ENCODE results near the gene GUCY1A1.
"Not testable (repeated sequence)": the region's sequence is repeated elsewhere in the genome, so short reads cannot be mapped to it uniquely, and the experiment has no call there.

Gene GUCY1A1

GRCh38 chr4:155638195-155638965 is 28.3 kb upstream of the GUCY1A1 start:
- Histone ChIP-seq H3K27ac (ENCODE audit: low read depth in 2 of 2, low read length in 2 of 2) (no peak overlapping the region), H3K9me3 (ENCODE audit: control insufficient read depth in 2 of 2, low read length in 2 of 2) (no peaks in the 10 kb centered on the region), H3K4me3 (ENCODE audit: low read length in 2 of 2) (no peak overlapping the region), H3K4me1 (ENCODE audit: control insufficient read depth in 2 of 2, insufficient read depth in 2 of 2, low read length in 2 of 2) (no peaks in the 10 kb centered on the region), H3K36me3 (ENCODE audit: control insufficient read depth in 2 of 2, insufficient read depth in 2 of 2, low read length in 2 of 2) (no peaks in the 10 kb centered on the region), H3K9ac (ENCODE audit: low read depth in 1 of 2, low read length in 2 of 2) (no peak overlapping the region), H3K27me3 (ENCODE audit: control insufficient read depth in 2 of 2, insufficient read depth in 2 of 2, low read length in 2 of 2) (no peaks in the 10 kb centered on the region)

DNA sequence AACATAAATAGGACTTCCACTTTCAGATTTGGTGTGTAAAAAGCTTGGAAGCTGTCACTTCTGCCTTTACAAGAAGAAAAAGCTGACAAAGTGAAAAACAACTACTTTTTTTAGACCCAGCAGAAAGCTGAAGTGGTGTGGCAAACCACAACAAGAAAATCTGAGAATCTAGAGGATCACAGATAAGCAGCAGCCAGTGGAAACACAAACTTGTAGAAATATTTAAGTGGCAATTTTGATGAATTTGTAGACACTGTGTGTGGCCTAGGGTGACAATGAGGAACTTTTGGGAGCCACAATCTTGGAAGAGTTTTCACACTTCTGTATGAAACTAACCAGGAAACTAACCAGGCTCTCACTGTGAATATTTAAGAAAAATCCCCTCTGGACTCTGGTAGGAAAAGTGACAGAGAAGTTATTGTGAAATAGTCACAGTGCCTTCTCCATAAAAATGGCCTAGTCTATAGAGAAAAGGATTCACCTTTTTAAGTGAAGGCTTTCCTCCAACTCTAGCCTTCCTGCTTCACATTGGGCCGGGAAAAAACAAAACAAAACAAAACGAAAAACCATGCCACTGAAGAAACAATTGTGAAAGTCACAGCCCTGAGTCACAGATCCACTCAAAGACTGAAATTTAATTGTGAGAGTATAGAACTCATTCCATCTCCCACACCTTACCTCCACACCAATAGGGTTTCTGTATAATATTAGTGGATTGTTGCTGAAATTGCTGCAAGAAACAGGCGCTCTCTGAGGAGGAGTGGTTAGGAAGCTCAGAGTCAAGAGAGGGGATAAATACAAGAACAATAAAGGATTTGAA is 26.7 kb upstream of the GUCY1A1 start:
- H3K27ac ChIP-seq (ENCODE audit: low read depth in 2 of 2, low read length in 2 of 2): no peak overlapping the region

DNA sequence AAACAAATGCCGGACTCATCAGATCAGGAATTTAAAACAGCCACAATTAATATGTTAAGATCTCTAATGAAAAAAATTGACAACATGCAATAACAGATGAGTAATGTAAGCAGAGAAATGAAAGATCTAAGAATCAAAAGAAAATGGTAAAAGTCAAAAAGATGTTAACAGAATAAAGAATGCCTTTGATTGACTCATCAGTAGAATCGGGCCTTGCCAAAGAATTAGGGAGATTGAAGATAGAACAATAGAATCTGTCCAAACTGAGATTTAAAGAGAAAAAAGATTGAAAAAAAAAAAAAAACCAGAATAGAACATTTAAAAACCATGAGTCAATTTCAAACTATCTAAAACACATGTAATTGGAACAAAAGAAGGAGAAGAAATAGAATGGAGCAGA is 25.9 kb upstream of the GUCY1A1 start:
- no peak overlapping the region for H3K9ac ChIP-seq (ENCODE audit: low read depth in 1 of 2, low read length in 2 of 2)
- H3K36me3 ChIP-seq (ENCODE audit: control insufficient read depth in 2 of 2, insufficient read depth in 2 of 2, low read length in 2 of 2): no peaks in the 10 kb centered on the region
- H3K27ac ChIP-seq (ENCODE audit: low read depth in 2 of 2, low read length in 2 of 2): no peak overlapping the region
- no peak overlapping the region for H3K4me3 ChIP-seq (ENCODE audit: low read length in 2 of 2)
- no peaks in the 10 kb centered on the region for H3K9me3 ChIP-seq (ENCODE audit: control insufficient read depth in 2 of 2, low read length in 2 of 2)
- no peaks in the 10 kb centered on the region for H3K4me1 ChIP-seq (ENCODE audit: control insufficient read depth in 2 of 2, insufficient read depth in 2 of 2, low read length in 2 of 2)
- no peaks in the 10 kb centered on the region for H3K27me3 ChIP-seq (ENCODE audit: control insufficient read depth in 2 of 2, insufficient read depth in 2 of 2, low read length in 2 of 2)

More for the DNA sequence above, 26.7 kb upstream of the GUCY1A1 start:
- no peaks in the 10 kb centered on the region for H3K36me3 ChIP-seq (ENCODE audit: control insufficient read depth in 2 of 2, insufficient read depth in 2 of 2, low read length in 2 of 2)
- H3K4me1 ChIP-seq (ENCODE audit: control insufficient read depth in 2 of 2, insufficient read depth in 2 of 2, low read length in 2 of 2): no peaks in the 10 kb centered on the region
- no peaks in the 10 kb centered on the region for H3K27me3 ChIP-seq (ENCODE audit: control insufficient read depth in 2 of 2, insufficient read depth in 2 of 2, low read length in 2 of 2)
- no peaks in the 10 kb centered on the region for H3K9me3 ChIP-seq (ENCODE audit: control insufficient read depth in 2 of 2, low read length in 2 of 2)
- H3K9ac ChIP-seq (ENCODE audit: low read depth in 1 of 2, low read length in 2 of 2): no peak overlapping the region
- H3K4me3 ChIP-seq (ENCODE audit: low read length in 2 of 2): no peak overlapping the region

DNA sequence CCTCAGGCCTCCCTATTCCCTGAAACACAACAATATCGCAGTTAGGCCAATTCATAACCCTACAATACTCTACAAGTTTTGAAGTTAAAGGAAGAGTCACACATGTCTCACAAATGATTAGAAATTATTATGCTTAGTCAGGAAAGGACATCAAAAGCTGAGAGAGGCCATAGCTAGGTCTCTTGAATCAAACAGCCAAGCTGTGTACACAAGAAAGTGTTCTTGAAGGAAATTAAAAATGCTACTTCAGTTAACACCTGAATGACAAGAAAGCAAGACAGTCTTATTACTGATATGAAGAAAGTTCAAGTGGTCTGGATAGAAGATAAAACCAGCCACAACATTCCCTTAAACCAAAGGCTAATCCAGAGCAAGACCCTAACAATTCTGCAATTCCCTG is 23.6 kb upstream of the GUCY1A1 start:
- no peaks in the 10 kb centered on the region for H3K9me3 ChIP-seq (ENCODE audit: control insufficient read depth in 2 of 2, low read length in 2 of 2)
- H3K36me3 ChIP-seq (ENCODE audit: control insufficient read depth in 2 of 2, insufficient read depth in 2 of 2, low read length in 2 of 2): no peaks in the 10 kb centered on the region
- H3K27ac ChIP-seq (ENCODE audit: low read depth in 2 of 2, low read length in 2 of 2): no peak overlapping the region
- H3K4me3 ChIP-seq (ENCODE audit: low read length in 2 of 2): no peak overlapping the region
- H3K27me3 ChIP-seq (ENCODE audit: control insufficient read depth in 2 of 2, insufficient read depth in 2 of 2, low read length in 2 of 2): no peaks in the 10 kb centered on the region
- H3K9ac ChIP-seq (ENCODE audit: low read depth in 1 of 2, low read length in 2 of 2): no peak overlapping the region
- no peaks in the 10 kb centered on the region for H3K4me1 ChIP-seq (ENCODE audit: control insufficient read depth in 2 of 2, insufficient read depth in 2 of 2, low read length in 2 of 2)

DNA sequence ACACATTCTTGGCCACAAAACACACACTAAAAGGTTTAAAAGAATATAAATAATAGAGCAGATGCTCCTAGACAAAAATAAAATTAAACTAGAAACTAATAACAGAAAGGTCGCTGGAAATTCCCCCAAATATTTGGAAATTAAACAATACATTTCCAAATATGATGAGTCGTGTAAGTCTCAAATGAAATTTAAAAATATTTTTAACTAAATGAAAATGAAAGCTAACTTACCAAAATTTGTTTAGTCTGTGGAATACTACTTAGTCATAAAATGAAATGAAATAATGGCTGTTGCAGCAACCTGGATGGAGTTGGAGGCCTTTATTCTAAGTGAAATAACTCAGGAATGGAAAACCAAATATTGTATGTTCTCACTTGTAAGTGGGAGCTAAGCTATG is 20.6 kb upstream of the GUCY1A1 start:
- Histone ChIP-seq H3K9me3 (ENCODE audit: control insufficient read depth in 2 of 2, low read length in 2 of 2) (no peaks in the 10 kb centered on the region), H3K4me1 (ENCODE audit: control insufficient read depth in 2 of 2, insufficient read depth in 2 of 2, low read length in 2 of 2) (no peaks in the 10 kb centered on the region), H3K4me3 (ENCODE audit: low read length in 2 of 2) (no peak overlapping the region), H3K27ac (ENCODE audit: low read depth in 2 of 2, low read length in 2 of 2) (no peak overlapping the region), H3K36me3 (ENCODE audit: control insufficient read depth in 2 of 2, insufficient read depth in 2 of 2, low read length in 2 of 2) (no peaks in the 10 kb centered on the region), H3K27me3 (ENCODE audit: control insufficient read depth in 2 of 2, insufficient read depth in 2 of 2, low read length in 2 of 2) (no peaks in the 10 kb centered on the region), H3K9ac (ENCODE audit: low read depth in 1 of 2, low read length in 2 of 2) (no peak overlapping the region)

- H3K9me3 ChIP-seq (ENCODE audit: control insufficient read depth in 2 of 2, low read length in 2 of 2); H3K4me1 ChIP-seq (ENCODE audit: control insufficient read depth in 2 of 2, insufficient read depth in 2 of 2, low read length in 2 of 2); H3K27ac ChIP-seq (ENCODE audit: low read depth in 2 of 2, low read length in 2 of 2); H3K9ac ChIP-seq (ENCODE audit: low read depth in 1 of 2, low read length in 2 of 2); H3K36me3 ChIP-seq (ENCODE audit: control insufficient read depth in 2 of 2, insufficient read depth in 2 of 2, low read length in 2 of 2); H3K27me3 ChIP-seq (ENCODE audit: control insufficient read depth in 2 of 2, insufficient read depth in 2 of 2, low read length in 2 of 2); H3K4me3 ChIP-seq (ENCODE audit: low read length in 2 of 2): not testable (repeated sequence)
These were observed 15.9 kb upstream of the GUCY1A1 start for GRCh38 chr4:155650785-155651184.

DNA sequence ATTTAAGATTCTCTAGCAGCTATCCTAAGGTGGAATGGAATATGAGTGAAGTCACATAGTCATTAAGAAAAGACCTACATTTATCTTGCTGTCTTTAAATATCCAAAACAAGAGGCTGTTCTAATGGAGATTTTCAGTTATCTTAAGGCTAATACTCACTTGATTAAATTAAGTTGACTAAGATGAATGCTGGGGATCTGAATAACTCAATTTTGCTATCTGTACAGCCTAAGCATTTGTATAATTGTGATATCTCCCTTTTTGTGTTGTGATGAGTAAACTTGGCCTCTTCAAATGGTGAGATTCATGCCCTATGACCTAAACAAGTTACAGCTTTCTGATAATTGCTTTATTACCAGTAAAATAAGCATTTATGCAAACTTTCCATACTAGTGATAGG is 13.6 kb upstream of the GUCY1A1 start:
- H3K36me3 ChIP-seq (ENCODE audit: control insufficient read depth in 2 of 2, insufficient read depth in 2 of 2, low read length in 2 of 2): no peaks in the 10 kb centered on the region
- H3K4me3 ChIP-seq (ENCODE audit: low read length in 2 of 2): no peak overlapping the region
- no peaks in the 10 kb centered on the region for H3K4me1 ChIP-seq (ENCODE audit: control insufficient read depth in 2 of 2, insufficient read depth in 2 of 2, low read length in 2 of 2)
- no peak overlapping the region for H3K27ac ChIP-seq (ENCODE audit: low read depth in 2 of 2, low read length in 2 of 2)
- no peaks in the 10 kb centered on the region for H3K9me3 ChIP-seq (ENCODE audit: control insufficient read depth in 2 of 2, low read length in 2 of 2)
- no peak overlapping the region for H3K9ac ChIP-seq (ENCODE audit: low read depth in 1 of 2, low read length in 2 of 2)
- no peaks in the 10 kb centered on the region for H3K27me3 ChIP-seq (ENCODE audit: control insufficient read depth in 2 of 2, insufficient read depth in 2 of 2, low read length in 2 of 2)

GRCh38 chr4:155656025-155656424 is 10.6 kb upstream of the GUCY1A1 start:
- H3K9me3 ChIP-seq (ENCODE audit: control insufficient read depth in 2 of 2, low read length in 2 of 2): no peaks in the 10 kb centered on the region
- no peak overlapping the region for H3K27ac ChIP-seq (ENCODE audit: low read depth in 2 of 2, low read length in 2 of 2)
- H3K27me3 ChIP-seq (ENCODE audit: control insufficient read depth in 2 of 2, insufficient read depth in 2 of 2, low read length in 2 of 2): no peaks in the 10 kb centered on the region
- no peak overlapping the region for H3K4me3 ChIP-seq (ENCODE audit: low read length in 2 of 2)
- H3K36me3 ChIP-seq (ENCODE audit: control insufficient read depth in 2 of 2, insufficient read depth in 2 of 2, low read length in 2 of 2): no peaks in the 10 kb centered on the region
- no peaks in the 10 kb centered on the region for H3K4me1 ChIP-seq (ENCODE audit: control insufficient read depth in 2 of 2, insufficient read depth in 2 of 2, low read length in 2 of 2)
- no peak overlapping the region for H3K9ac ChIP-seq (ENCODE audit: low read depth in 1 of 2, low read length in 2 of 2)

DNA sequence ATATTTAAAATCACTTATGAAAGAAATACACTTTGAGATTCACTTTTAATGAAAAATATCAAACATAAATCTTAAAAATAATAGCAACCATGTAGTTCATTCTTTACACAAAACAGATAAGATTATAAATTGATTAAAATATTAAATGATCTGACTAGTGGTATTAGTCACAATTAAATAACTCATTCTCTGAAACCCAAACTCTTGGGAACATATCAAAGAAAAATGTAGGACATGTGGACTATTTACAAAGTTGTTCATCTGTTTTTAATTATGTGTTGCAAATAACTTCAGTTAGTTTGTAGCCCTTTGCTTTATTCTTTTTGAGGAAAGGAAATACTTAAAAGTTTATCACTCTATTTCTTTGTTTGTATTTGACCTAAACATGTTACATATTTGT is 9.5 kb upstream of the GUCY1A1 start:
- no peak overlapping the region for H3K9ac ChIP-seq (ENCODE audit: low read depth in 1 of 2, low read length in 2 of 2)
- no peaks in the 10 kb centered on the region for H3K9me3 ChIP-seq (ENCODE audit: control insufficient read depth in 2 of 2, low read length in 2 of 2)
- H3K27ac ChIP-seq (ENCODE audit: low read depth in 2 of 2, low read length in 2 of 2): no peak overlapping the region
- H3K27me3 ChIP-seq (ENCODE audit: control insufficient read depth in 2 of 2, insufficient read depth in 2 of 2, low read length in 2 of 2): no peaks in the 10 kb centered on the region
- H3K4me3 ChIP-seq (ENCODE audit: low read length in 2 of 2): no peak overlapping the region
- H3K4me1 ChIP-seq (ENCODE audit: control insufficient read depth in 2 of 2, insufficient read depth in 2 of 2, low read length in 2 of 2): no peaks in the 10 kb centered on the region
- no peaks in the 10 kb centered on the region for H3K36me3 ChIP-seq (ENCODE audit: control insufficient read depth in 2 of 2, insufficient read depth in 2 of 2, low read length in 2 of 2)

- no peaks in the 10 kb centered on the region for H3K36me3 ChIP-seq (ENCODE audit: control insufficient read depth in 2 of 2, insufficient read depth in 2 of 2, low read length in 2 of 2)
- no peaks in the 10 kb centered on the region for H3K4me1 ChIP-seq (ENCODE audit: control insufficient read depth in 2 of 2, insufficient read depth in 2 of 2, low read length in 2 of 2)
- H3K9ac ChIP-seq (ENCODE audit: low read depth in 1 of 2, low read length in 2 of 2): no peak overlapping the region
- H3K4me3 ChIP-seq (ENCODE audit: low read length in 2 of 2): no peak overlapping the region
- H3K27me3 ChIP-seq (ENCODE audit: control insufficient read depth in 2 of 2, insufficient read depth in 2 of 2, low read length in 2 of 2): no peaks in the 10 kb centered on the region
- no peaks in the 10 kb centered on the region for H3K9me3 ChIP-seq (ENCODE audit: control insufficient read depth in 2 of 2, low read length in 2 of 2)
- H3K27ac ChIP-seq (ENCODE audit: low read depth in 2 of 2, low read length in 2 of 2): no peak overlapping the region
These were observed 8.5 kb upstream of the GUCY1A1 start for GRCh38 chr4:155657985-155658680.
